Heart right ventricle (tissue), 16 donors: ENCODE data around the gene RTTN. TPM values are rescaled to one million over a fixed set of nuclear protein-coding genes. Genes with fewer than 3 reads are reported as not detected.

Source experiments
- ATAC-seq, 8 donors: fragments of 200-7000 bp; cut with Tn5 transposase; one replicate each; pipeline ENCODE4 v1.9.1; 2020; ENCODE audit warnings: mild to moderate bottlenecking in 8 of 8, moderate library complexity in 8 of 8, moderate number of reproducible peaks in 1 of 8
- DNase-seq, 2 donors: peaks; one replicate each; pipeline ENCODE4 v3.0.0-alpha.2; 2020
- H3K27ac ChIP-seq, 10 donors: fragments of 200-600 bp; sonication (generic) in 2 of 10; one replicate each; pipeline versions ENCODE4 v1.5.0 to v1.8.0; 2020 to 2022; ENCODE audit warnings: mild to moderate bottlenecking in 3 of 10
- H3K27me3 ChIP-seq, 7 donors: fragments of 200-600 bp; one replicate each; pipeline ENCODE4 v1.8.0; 2021 to 2022; ENCODE audit warnings: mild to moderate bottlenecking in 2 of 7
- H3K36me3 ChIP-seq, 9 donors: fragments of 200-600 bp; sonication (generic) in 1 of 9; one replicate each; pipeline versions ENCODE4 v1.5.0 to v1.8.0; 2020 to 2022; ENCODE audit warnings: mild to moderate bottlenecking in 2 of 9
- H3K4me1 ChIP-seq, 9 donors: fragments of 200-600 bp; sonication (generic) in 1 of 9; one replicate each; pipeline versions ENCODE4 v1.5.0 to v1.8.0; 2020 to 2022; ENCODE audit warnings: mild to moderate bottlenecking in 4 of 9
- H3K4me3 ChIP-seq, 10 donors: fragments of 200-600 bp; sonication (generic) in 2 of 10; one replicate each; pipeline versions ENCODE4 v1.5.0 to v1.8.0; 2020 to 2022; ENCODE audit warnings: mild to moderate bottlenecking in 7 of 10, moderate library complexity in 2 of 10
- H3K9me3 ChIP-seq, 11 donors: fragments of 200-600 bp in 10 of 11; sonication (generic) in 2 of 11; one replicate each; pipeline versions ENCODE4 v1.5.0 to v1.8.0; 2013 to 2022; ENCODE audit warnings: mild to moderate bottlenecking in 2 of 11, control low read depth in 1 of 11, moderate library complexity in 1 of 11
- CTCF ChIP-seq, 9 donors: fragments of 200-600 bp; sonication (generic) in 2 of 9; IDR thresholded peaks; one replicate each; pipeline versions ENCODE4 v1.5.0 to v1.8.0; 2021 to 2022; ENCODE audit warnings: antibody characterized with exemption in 9 of 9, mild to moderate bottlenecking in 5 of 9, moderate library complexity in 1 of 9
- WGBS, 2 donors: extraction: QIAGEN DNeasy Blood & Tissue Kit; methylation state at CpG; one replicate each; pipeline ENCODE4 v1.1.7; 2013; ENCODE audit warnings: inconsistent platforms in 1 of 2; 5-methylcytosine and 5-hydroxymethylcytosine counted together
- intact Hi-C, 10 donors: fragments of 100-400 bp; cut with DNase I; formaldehyde crosslinking; loops; one replicate each; pipeline versions ENCODE4 v1.11.1 to v1.14.2; 2022
- polyA plus RNA-seq, 2 donors: library from polyadenylated mRNA; stranded (reverse); fragments of 200-250 nt; gene quantifications; one replicate each; pipeline ENCODE4 v1.2.3, GENCODE V29; 2013
- total RNA-seq, 10 donors: library from RNA; stranded (reverse); fragmentation: NEBNext Ultra II Directional in 3 of 10; extraction: Animal tissue kit (Norgen Biotek cat#: 25700) in 3 of 10; gene quantifications; one replicate each; pipeline versions ENCODE4 v1.2.1 to v1.2.4, GENCODE V29; 2021 to 2023
- donor health status: Arrhythmogenic right ventricular cardiomyopathy.
- donor health status: ischemic (EF 13 %, LVEDD 7.1; RV severe dilation, severe dysfunction).
- donor health status: healthy with polysubstance abuse.
- donor health status: DM: no; HTN: yes; CAD: no.
- donor health status: DM: no; HTN: no; CAD: no.
- donor health status: ischemic (EF 25% LVEDD 6.9; RV normal size, moderate dysfunction).
- donor health status: ischemic (EF 25% LVEDD 5.7; RV mildly dilated, moderate dysfunction).
- donor health status: healthy.
- donor health status: DM: yes; HTN: yes; CAD: no.
- donor health status: Ischemic cardiomyopathy.
- donor health status: ischemic (EF 35%, LVEDD 5.7; RV mildly dilated, moderate dysfunction).
- donor health status: nonischemic (EF 11% LVEDD 7.7; RV severe dilation, severe dysfunction).
- donor health status: DM: yes; HTN: yes; CAD: no.
- donor health status: PGD.
- donor health status: ischemic (EF 29% LVEDD 5.4; RV normal size, mild dysfunction).
- donor health status: nonischemic (EF 23%, LVEDD 6.1; RV moderate dilation, normal function).

Gene RTTN
- total and polyA plus RNA-seq, 12 donors = 3.5 to 15.7 (median 9.4) TPM

DNA sequence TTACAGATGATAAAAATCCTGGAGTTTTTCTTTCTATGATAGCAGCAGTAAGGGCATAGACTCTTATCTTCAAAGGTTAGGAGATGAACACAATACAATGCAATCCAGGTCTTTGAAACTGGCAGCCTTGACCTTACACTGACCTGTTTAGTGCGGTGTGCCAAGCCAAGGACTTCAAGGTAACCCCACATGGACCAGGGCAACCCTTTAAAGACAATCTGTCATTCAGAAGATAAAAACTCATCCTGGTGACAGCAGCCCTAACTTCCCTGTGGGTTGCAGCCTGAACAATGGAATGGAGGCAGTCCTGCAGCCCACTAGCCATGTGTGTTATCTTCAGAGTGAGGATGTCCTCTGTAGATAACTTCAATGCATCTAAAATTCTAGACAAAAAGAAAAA lies 78.1 kb downstream of the RTTN start:
- intact Hi-C loops = no loop called here
- 36 to 55% methylated on average over 1 of the region's 1 CpG for WGBS, 2 donors
- no peak for TF ChIP-seq CTCF (IDR thresholded peaks at IDR 0.05)
- Histone ChIP-seq H3K4me1 (no peaks in the 10 kb centered on the region), H3K4me3 (no peak overlapping the region), H3K36me3 (peaks cover 0 to 78% (median 3%) of the 10 kb centered on the region in 9 donors), H3K27ac (no peak overlapping the region), H3K9me3 (peaks cover 0 to 21% (median 0%) of the 10 kb centered on the region in 11 donors), H3K27me3 (no peaks in the 10 kb centered on the region)
- no peak for ATAC-seq
- no peak for DNase-seq

DNA sequence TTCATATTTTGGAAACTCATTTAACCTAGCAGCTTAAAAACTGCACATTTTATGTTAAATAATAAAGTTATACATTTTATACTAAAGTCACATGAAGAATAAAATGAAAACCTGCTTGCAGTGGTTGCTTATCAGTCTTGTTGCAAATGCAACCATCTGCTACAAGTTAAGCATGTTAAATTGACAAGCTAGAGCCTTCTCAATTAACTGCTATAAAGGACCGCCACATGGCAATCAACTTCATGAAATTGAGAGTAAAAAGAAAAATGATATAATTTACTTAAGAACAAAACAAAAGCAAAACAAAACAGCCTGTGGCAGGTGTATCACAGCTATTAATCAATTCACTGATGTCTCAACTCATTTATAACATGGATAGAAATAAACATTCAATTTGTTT lies 78.7 kb downstream of the RTTN start:
- 95 to 100% methylated on average over 1 of the region's 1 CpG for WGBS, 2 donors
- no peak overlapping the region for H3K4me3 ChIP-seq
- intact Hi-C loops = no loop called here
- H3K36me3 ChIP-seq = peaks cover 0 to 79% (median 3%) of the 10 kb centered on the region in 9 donors
- DNase-seq (no peak), ATAC-seq (no peak)
- no peak for TF ChIP-seq CTCF (IDR thresholded peaks at IDR 0.05)
- H3K27ac ChIP-seq = no peak overlapping the region
- H3K27me3 ChIP-seq = no peaks in the 10 kb centered on the region
- H3K9me3 ChIP-seq = peaks cover 0 to 21% (median 0%) of the 10 kb centered on the region in 11 donors
- no peaks in the 10 kb centered on the region for H3K4me1 ChIP-seq

DNA sequence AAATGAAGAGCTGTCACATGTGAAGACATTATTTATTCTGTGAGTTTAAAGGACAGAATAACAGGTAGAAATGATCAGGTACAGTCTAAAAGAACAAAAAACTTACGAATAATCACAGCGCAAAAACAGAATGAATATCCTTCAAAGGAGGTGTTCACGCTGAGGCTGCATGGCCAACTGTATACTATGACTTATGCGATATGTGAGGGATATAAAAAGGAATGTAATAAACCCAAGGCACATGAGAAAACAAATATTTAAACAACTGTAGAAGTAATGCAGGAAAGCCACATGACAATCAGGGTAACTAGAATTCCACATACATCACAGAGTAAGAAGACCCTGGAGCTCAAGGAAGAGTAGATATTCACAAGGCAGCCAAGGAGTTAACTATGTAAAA lies 81.3 kb downstream of the RTTN start:
- intact Hi-C loops = no loop called here
- Histone ChIP-seq H3K4me1 (no peaks in the 10 kb centered on the region), H3K36me3 (peaks cover 0 to 75% (median 3%) of the 10 kb centered on the region in 9 donors), H3K4me3 (no peak overlapping the region), H3K9me3 (peaks cover 0 to 2% (median 0%) of the 10 kb centered on the region in 11 donors), H3K27ac (no peak overlapping the region), H3K27me3 (no peaks in the 10 kb centered on the region)
- ATAC-seq (no peak), DNase-seq (no peak)
- WGBS, 2 donors = 97 to 98% methylated on average over 4 of the region's 4 CpGs
- no peak for TF ChIP-seq CTCF (IDR thresholded peaks at IDR 0.05)

GRCh38 chr18:70121842-70122241 lies 83.6 kb downstream of the RTTN start:
- ATAC-seq = no peak
- peaks cover 0 to 14% (median 0%) of the 10 kb centered on the region in 11 donors for H3K9me3 ChIP-seq
- no peak overlapping the region for H3K4me3 ChIP-seq
- H3K27me3 ChIP-seq = no peaks in the 10 kb centered on the region
- H3K36me3 ChIP-seq = peaks cover 0 to 69% (median 0%) of the 10 kb centered on the region in 9 donors
- H3K4me1 ChIP-seq = no peaks in the 10 kb centered on the region
- no peak overlapping the region for H3K27ac ChIP-seq
- 96% methylated on average over 3 of the region's 3 CpGs for WGBS, 2 donors
- no peak for DNase-seq
- no peak for TF ChIP-seq CTCF (IDR thresholded peaks at IDR 0.05)
- intact Hi-C loops = no loop called here
